ENCODE data around the gene IBA57. TPM values are rescaled to one million over a fixed set of nuclear protein-coding genes. Genes with fewer than 3 reads are reported as not detected.
A peak's percentile ranks its signal among the peaks of the same experiment; 100 is the strongest.

IBA57 gene
- polyA plus RNA-seq (2013, experiment 1 of 2; ENCODE audit: insufficient read length), result 3.8 TPM
- polyA plus RNA-seq (2013, experiment 2 of 2; ENCODE audit: insufficient read length), result 2.2 TPM

DNA sequence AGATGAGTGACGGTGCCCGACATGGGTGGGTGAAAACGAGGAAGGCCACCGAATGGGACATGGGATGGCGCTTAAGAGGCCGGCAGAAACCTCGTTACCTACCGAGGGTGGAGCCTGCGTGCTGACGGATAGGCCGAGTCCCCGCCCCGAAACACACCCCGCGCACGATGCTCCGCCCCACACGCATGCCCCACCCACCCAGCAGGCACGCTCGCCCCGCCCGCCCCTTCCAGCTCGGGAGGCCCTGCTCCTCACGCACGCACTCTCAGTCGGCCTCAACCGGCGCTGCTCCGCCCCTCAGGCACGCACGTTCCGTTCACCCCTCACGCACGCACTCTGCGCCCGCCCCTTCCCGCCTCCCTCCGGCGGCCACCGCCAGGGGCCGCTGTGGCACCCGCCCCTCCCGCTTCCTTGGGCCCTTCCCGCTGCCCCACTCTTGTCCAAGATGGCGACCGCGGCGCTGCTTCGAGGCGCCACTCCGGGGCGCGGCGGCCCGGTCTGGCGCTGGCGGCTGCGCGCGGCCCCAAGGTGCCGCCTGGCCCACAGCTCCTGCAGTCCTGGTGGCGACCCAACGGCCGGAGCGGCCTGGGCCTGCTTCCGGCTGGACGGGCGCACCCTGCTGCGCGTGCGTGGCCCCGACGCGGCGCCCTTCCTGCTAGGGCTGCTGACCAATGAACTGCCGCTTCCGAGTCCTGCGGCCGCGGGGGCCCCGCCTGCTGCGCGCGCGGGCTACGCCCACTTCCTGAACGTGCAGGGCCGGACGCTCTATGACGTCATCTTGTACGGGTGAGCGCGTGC lies at the start of gene IBA57:
Gene IBA57, plus strand, starts transcription at position 433 of the 798 bp plus-strand sequence. Its CDS starts 13 bp downstream, at position 446.
- peak; percentile 98 for DNase-seq

DNA sequence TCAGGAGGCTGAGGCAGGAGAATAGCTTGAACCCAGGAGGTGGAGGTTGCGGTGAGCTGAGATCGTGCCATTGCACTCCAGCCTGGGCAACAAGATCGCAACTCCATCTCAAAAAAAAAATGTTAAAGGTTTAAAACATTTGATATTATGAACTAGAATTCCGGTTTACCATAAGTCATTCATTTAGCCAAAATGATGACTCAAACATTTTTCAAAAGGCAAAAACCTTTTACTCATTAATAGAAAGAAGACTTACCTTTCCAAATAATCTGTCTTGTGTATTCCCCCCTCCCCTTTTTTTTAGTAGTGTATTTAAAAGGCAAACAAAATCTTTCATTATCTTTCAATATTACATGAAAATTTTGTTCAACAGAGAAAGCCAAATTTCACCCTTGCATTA lies 48.3 kb upstream of the IBA57 start:
- DNase-seq, result no peak

DNA sequence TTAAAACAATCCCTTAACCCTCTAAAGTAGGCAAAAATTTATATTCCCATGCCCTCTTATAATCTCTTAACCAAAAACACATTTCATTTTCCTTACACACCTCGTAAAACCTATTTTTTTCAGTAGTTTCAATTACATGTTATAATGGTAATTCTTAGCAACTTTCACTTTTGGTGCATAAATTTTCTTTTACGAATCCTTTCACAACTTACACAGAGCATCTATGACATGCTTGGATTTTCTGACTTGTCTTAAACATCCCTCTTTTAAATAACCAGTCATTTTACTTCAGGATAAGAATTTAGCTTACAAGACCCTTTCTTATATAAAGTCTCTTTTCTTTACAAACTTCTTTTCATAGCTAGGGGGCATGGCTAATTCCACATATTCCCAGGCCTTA lies 47.6 kb upstream of the IBA57 start:
- no peak for DNase-seq

DNA sequence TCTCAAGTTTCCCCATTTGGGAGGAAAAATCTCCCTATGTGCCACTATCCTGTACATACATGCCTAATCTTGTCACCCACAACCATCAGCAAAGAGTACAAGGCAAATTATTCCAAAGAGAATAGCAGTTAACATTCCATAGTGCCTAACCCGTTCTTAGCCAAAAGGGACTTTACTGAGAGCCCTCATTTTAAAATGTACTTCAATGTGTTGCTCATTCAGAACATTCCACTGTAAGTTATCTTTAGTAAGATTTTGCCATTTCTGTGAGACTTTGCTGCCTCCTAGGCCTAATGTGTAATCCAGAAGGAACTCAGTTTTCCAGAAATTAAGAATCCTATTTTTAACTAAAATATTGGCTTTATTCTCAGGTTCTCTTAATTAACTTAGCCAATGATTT lies 45.3 kb upstream of the IBA57 start:
- DNase-seq, result no peak

DNA sequence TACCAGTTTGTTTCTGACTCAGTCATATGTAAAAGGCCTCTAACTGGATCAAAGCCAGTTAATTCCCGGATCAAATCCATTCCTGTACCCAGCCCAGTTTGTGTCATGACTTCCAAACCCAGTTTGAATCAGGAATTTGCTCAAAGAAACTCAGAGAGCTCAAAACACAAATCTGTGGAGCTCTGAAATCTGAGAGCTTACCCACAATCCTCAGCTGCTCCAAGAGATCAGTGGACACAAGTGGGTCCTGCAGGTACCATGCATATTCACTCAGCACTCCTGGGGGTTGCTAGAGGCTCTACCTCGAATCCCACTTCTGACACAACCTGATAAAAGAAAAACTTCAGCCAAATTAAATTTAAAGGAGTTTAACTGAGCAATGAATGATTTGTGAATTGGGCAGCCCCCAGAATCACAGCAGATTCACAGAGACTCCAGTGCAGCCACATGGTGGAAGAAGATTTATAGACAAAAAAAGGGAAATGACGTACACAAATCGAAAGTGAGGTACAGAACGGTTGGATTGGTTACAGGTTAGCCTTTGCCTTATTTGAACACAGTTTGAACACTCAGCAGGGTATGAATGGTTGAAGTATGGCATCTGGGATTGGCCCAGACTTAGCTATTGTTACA lies 44.6 kb upstream of the IBA57 start:
- DNase-seq, result no peak

DNA sequence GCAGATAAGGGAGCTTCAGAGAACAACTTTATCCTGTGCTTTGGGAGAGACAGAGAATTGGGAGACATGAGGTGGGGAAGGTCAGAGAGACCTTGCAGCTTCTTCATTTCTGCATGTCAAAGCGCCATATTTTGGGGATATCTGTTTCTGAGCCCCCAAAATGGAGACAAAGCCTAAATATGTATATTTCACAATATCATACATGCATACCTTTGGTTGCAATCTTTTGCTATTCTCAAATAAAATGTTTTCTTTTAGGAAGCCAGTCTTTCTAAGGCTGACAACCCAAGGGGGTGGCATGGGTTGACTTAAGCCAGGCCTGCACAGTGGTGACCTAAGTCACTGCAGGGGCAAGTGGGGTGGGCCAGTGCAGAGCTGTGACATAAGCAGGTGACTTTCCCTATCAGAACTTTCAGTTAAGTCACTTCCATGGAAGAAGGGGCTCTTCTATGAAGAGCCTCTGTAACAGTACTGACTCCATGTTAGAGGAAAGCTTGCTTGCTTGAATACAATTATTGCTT lies 42.6 kb upstream of the IBA57 start:
- no peak for DNase-seq

DNA sequence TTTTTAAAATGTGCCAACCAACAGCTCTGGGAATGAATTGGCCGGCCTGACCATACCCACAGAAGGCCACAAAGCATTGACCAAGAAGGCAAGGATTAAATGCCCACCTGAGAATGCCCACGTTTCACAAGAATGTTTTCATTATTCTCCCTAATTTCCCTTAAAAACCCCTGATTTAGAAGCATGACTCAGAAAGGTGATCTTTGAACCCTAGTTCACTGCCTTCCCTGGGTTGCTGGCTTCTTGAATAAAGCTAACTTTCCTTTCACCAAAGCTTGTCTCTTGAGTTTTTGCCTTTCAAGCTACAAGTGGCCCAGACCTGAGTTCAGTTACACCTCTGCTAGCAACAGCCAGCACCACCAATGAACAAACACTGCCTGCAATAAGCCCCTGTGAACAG lies 42.1 kb upstream of the IBA57 start:
- DNase-seq, result no peak

DNA sequence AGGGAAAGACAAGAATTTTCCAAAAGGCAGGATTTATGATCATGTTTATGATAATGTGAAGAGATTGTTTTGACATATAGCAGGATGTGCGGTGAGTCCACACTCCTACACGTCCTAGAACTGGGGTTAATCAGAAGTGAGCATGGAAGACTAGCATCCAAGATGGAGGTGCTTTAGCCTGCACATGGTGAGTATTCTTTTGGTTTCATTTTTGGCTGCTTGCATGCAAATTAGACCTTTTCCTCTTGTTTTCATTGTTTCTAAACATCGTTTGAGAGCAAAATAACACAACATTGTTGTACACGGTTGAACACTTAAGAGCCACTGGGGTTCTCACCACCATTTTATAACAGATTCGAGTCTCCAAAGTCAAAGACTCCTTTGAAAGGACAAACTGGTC lies 40.4 kb upstream of the IBA57 start:
- no peak for DNase-seq

DNA sequence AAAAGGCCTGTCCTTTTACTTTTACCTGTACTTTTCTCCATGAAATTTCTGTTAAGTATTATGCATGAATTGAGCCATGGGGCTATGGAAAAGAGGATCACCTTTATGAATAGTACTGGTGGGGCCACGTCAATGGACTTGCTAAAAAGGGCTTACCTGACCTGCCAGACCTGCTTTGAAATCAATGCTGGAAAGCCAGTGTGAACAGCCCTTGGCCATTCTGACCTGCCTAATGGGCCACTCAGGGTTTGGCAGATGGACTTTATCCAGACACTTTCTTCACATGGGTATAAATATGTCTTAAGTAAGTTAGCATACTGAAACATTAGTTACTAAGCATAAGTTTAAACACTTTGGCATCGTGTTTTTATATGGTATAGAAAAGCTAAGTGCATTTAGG lies 33.8 kb upstream of the IBA57 start:
- no peak for DNase-seq

DNA sequence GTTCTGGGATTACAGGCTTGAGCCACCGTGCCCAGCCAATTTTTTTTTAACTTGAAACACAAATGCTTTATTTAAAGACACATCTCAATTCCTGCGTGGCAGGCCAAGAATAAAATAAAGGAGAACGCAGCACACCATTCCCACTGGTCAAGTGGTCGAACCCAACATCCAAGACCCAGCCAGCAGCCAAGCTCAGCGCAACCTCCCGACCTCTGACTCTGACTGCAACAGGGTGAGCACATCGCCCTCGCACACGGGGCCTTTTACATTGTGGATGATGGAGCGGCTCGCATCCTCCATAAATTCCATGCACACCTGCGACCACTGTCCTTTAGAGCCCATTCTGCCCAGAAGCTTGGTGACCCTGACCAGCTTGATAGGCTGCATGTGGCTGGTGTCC lies 31.0 kb upstream of the IBA57 start:
- DNase-seq, result no peak

DNA sequence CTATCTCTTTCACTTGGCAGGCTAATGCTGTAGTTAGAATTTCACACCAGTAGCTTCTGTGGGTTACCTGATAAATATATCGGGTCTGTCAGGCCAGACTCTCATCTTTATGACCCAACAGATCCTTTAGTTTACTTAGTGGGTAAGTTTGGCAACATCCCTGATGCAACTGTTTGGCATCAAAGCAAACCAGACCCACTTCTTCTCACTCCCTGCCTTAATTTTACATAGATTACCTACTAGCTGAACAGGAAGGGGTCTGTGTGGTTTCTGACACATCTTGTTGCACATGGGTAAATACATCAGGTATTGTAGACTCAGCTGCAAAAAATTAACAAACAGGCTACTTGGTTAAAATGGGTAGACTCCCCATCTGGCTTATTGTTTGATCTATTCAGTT lies 28.7 kb upstream of the IBA57 start:
- DNase-seq, result no peak

DNA sequence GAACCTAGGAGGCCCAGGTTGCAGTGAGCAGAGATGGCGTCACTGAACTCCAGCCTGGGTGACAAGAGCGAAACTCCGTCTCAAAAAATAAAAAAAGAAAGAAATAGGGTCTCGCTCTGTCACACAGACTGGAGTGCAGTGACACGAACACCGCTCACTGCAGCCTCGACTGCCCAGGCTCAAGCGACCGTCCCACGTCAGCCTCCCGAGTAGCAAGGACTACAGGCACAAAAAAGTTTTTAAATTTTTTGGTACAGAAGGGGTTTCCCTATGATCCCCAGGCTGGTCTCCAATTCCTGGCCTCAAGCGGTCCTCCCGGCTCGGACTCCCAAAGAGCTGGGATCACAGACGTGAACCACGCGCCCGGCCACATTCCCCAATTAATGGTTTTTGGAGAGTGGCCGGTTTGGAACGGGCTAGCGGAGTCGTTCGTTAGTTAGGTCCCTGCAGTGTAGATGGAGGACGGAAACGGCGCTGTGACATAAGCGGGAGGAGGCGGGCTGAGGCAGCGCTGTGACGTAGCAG lies 26.1 kb upstream of the IBA57 start:
- DNase-seq, result no peak

DNA sequence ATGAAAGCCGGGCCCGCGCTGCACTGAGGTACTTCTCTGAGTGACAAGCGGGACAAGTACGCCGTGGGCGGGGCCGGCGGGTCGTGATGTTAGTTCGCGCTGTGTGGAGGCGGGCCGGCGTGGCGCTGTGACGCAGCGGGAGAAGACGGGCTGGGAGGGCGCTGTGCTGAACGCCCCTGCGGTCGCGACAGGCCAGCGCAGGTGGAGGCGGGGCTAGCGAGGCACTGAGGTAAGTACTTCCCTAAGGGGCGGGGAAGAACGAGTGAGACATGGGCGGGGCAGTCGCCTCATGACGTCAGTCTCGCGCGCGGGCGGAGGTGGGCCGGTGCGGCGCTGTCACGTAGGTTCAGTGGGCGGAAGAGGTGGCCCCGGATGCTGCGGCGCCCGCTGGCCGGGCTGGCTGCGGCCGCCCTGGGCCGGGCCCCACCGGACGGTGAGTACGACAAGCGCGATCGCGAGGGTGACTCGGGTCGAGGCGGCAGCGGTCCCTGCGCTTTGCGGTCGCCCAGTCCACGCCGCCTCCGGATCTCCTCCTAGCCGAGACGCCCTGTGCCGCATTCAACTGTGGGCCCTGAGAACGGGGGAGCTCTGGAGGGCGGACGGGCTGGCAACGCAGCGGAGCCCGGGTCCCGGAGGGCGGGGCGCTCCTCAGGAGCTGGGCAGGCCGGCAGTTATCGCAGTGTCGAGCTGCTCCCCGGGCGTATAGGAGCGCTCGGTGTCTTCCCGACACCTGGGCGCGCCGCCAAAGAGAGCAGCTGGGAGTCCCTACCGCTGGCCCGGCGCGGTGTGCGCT lies 25.5 kb upstream of the IBA57 start, which contains the start of gene GUK1:
Gene GUK1, plus strand, starts transcription at position 349 of the 793 bp plus-strand sequence. Its CDS starts 24 bp downstream, at position 373.
- DNase-seq, result peak; percentile 99

DNA sequence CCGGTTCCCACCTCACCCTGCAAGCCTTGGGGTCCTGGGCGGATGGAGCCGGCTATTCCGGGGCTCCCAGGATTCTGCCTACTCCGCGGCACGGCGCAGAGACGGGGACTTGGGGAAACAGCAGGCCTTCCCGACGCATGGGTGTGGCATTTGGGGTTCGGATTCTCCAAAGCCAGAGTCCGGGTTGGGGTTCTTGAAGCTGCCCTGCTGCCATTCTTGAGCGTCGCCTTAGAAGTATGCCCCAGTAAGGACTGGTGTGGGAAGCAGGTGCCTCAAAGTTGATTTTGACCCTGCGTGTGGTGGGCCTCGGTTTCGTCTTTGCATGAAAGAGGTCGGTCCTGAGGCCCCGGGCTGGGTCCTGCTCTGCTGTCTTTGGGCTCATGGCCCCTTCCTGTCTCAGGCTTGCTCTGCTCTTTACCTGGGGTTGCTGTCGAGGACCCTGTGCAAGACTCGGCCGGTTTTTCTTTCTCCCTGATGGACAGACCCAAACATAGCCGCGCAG lies 24.8 kb upstream of the IBA57 start:
- DNase-seq, result no peak

DNA sequence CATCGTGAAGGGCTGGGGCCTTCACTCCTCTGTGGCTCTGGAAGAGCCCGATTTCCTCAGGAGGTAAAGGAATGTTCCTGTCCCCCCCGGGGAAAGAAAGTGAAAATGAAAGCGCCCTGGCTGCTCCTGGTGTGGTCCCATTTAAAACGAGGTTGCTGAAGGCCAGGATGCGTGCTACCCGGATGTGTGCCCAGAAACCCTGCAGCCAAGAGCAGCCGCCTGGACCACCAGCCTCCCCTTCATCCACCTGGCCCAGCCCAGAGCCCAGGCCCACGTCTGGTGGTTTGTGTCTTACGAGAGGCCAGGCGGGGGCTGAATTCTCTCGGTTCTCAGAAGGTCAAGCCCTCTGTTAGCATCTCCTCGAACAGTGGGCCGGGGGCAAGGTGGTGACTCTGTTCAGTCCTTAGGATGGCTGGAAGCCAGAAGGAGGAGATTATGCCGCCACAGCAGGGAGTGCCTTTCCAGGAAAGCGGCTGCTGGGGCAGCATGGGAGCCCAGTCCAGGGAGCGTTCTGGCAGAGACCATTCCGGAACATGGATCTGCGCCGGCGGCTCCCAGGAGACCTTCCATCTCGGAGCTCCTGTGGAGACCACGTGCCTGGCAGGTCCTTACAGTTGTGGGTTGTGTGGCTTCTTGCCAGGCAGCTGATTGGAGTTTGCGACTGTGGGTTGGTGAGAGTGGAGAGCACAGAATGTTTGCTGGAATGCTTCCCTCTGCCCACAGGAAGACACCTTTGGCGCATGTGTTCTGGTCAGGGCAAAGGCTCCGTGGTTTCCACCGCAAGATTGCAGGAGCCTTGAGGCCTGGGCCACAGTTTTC lies 24.2 kb upstream of the IBA57 start:
- DNase-seq, result peak; percentile 44

DNA sequence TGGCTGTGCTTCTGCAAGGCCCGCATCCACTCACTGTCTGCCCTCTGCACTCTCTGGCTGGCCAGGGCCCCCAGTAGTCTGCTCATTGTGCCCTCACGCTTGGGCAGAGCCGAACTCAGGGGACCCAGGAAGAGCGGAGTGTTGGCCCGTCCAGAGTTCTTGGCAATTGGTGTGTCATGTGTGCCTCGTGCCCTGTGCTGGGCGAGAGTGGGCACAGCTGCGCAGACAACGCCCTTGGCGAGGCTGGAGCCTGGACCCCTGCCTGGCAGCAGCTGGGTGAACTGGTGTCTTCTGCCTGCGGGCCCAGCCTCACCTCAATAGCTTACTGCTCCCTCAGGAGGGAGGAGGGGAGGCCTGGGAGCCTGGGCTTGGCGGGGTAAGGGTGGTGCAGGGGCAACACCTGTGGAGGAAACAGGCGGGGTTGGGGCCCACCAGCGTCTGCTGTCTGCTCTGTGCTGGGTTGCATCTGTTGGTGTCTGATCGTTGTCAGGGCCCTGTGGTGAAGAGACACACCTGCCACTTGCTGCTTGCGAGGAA lies 23.4 kb upstream of the IBA57 start:
- no peak for DNase-seq

DNA sequence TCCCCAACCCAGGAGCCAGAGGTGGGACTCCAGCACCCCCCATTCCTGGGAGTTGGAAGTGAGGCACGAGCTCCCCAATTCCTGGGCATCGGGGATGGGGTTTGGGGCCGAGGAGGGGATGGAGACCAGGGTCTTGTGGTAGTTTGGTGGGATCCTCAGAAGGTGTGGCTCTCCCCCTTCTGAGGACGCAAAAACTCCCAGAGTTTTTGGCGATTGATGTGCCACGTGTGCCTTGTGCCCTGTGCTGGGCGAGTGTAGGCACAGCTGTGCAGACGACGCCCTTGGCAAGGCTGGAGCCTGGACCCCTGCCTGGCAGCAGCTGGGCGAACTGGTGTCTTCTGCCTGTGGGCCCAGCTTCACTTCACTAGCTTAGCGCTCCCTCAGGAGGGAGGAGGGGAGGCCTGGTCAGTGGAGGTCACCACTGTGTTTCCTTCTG lies 22.9 kb upstream of the IBA57 start:
- DNase-seq, result no peak

DNA sequence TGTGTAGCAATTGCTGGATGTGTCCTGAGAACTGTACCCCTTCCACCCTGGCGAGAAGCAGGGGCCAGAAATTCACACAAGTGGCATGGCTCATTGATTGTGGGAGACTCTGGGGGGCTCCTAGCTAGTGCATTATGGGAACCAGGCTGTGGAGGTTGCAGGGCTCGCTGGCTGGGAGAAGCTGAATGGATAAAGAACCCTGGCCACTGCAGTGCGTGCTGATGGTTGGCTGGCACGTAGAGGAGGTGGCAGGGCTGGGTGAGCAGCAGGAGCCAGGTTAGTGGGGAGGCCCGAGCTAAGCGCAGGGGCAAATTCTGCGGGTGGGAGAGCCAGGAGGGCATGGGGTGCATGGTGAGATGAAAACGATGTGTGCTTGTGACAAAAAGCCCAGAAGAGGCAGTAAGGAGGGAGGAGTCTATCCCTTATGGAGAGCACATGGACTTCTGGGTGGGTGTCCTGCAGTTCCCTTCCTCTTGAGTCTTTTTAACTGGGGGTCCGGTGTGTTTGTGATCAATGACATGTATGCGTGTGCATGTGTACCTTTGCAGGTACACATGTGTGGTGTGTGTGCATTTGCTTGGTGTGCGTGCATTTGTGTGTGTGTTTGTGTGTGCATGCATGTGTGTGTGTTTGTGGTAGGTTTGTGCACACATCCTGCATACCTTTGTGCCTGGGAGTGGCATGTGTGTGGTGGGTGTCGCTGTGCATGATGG lies 22.0 kb upstream of the IBA57 start:
- DNase-seq, result no peak

DNA sequence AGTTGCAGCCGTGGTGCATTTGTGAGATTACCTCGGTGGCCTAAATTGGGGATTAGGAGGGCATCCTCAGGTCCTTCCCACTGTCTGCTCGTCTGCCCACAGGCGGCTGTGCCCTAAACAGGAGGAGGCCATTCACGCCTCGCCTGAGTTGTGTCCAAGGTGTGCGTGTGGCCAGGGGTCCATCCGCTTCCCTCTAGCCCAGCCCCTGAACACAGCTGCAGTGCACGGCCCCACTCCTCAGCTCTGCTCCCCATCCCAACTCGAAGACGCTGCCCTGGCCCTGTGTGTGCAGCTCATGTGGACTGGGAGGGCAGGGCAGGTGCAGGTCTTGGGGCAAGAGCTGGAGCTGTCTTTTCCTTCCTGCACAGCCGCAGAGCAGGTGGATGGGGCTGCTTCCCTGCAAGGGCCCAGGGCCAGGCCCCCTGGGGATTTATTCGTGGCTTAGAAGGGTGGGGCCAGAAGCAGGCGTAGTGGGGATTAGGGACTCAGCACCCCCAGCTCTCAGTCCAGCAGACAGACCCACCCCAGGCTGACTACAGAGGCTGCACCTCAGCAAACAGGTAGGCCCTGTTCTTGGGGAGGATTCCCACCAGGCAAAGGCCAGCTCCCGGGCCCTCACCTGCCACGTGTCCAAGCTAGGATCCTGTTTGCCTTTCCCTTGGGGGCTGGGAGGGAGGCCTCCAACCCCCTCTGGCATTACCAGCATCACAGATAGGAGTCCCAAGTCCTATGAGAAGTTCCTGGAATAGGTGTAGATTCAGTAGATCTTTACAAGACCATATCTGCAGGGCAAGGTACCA lies 21.2 kb upstream of the IBA57 start:
- DNase-seq, result no peak

DNA sequence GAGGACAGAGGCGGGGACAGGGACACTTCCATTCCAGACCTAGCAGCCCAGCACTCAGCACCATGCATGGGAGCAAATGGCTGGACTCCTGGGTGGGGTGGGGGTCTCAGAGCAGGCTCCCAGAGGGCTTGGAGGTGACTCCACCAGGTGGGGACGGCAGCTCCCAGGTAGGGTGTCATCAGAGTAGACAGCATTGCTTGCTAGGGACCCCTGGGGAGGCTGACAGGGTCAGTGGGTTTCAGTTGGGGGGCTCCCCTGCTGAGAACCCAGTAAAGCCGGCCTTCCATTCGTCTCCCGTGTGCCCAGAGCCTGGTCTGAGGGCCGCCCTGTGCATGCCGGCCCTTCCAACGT lies 20.6 kb upstream of the IBA57 start:
- no peak for DNase-seq

All from fibroblast of skin of back (primary cell).